ENCODE data around the gene GH1. TPM values are rescaled to one million over a fixed set of nuclear protein-coding genes. Genes with fewer than 3 reads are reported as not detected.

The GH1 gene
- total RNA-seq, 2 donors from 2014 or later = not detected

GRCh38 chr17:63940584-63940983, 21.9 kb upstream of the GH1 start:
- DNase-seq (no peak), ATAC-seq (replicated peaks in 1 of 2) (no peak)
- no peak overlapping the region for H3K27ac Mint-ChIP-seq
- H3K4me1 Mint-ChIP-seq (ENCODE audit: low read depth) = no peaks in the 10 kb centered on the region
- no peaks in the 10 kb centered on the region for H3K9me3 Mint-ChIP-seq
- H3K4me3 Mint-ChIP-seq = no peak overlapping the region
- no peaks in the 10 kb centered on the region for H3K36me3 Mint-ChIP-seq (ENCODE audit: insufficient read depth in 2 of 2)
- H3K27me3 Mint-ChIP-seq (ENCODE audit: low read depth) = no peaks in the 10 kb centered on the region

GRCh38 chr17:63939884-63940283, 21.2 kb upstream of the GH1 start:
- Mint-ChIP-seq H3K4me3 (no peak overlapping the region), H3K36me3 (ENCODE audit: insufficient read depth in 2 of 2) (no peaks in the 10 kb centered on the region), H3K9me3 (no peaks in the 10 kb centered on the region), H3K27me3 (ENCODE audit: low read depth) (no peaks in the 10 kb centered on the region), H3K27ac (no peak overlapping the region), H3K4me1 (ENCODE audit: low read depth) (no peaks in the 10 kb centered on the region)
- ATAC-seq (replicated peaks in 1 of 2) (no peak), DNase-seq (no peak)

GRCh38 chr17:63939401-63939800, 20.8 kb upstream of the GH1 start:
- no peak overlapping the region for H3K27ac Mint-ChIP-seq
- H3K9me3 Mint-ChIP-seq = no peaks in the 10 kb centered on the region
- ATAC-seq (replicated peaks in 1 of 2) (no peak), DNase-seq (no peak)
- H3K27me3 Mint-ChIP-seq (ENCODE audit: low read depth) = no peaks in the 10 kb centered on the region
- no peak overlapping the region for H3K4me3 Mint-ChIP-seq
- no peaks in the 10 kb centered on the region for H3K4me1 Mint-ChIP-seq (ENCODE audit: low read depth)
- H3K36me3 Mint-ChIP-seq (ENCODE audit: insufficient read depth in 2 of 2) = no peaks in the 10 kb centered on the region

- no peaks in the 10 kb centered on the region for H3K27me3 Mint-ChIP-seq (ENCODE audit: low read depth)
These were observed 19.3 kb upstream of the GH1 start for GRCh38 chr17:63937920-63938319.

GRCh38 chr17:63937319-63937718, 18.7 kb upstream of the GH1 start:
- no peaks in the 10 kb centered on the region for H3K36me3 Mint-ChIP-seq (ENCODE audit: insufficient read depth in 2 of 2)
- no peak overlapping the region for H3K4me3 Mint-ChIP-seq
- DNase-seq (no peak), ATAC-seq (replicated peaks in 1 of 2) (no peak)
- H3K27ac Mint-ChIP-seq = no peak overlapping the region
- no peaks in the 10 kb centered on the region for H3K9me3 Mint-ChIP-seq
- no peaks in the 10 kb centered on the region for H3K27me3 Mint-ChIP-seq (ENCODE audit: low read depth)
- peaks cover 5% of the 10 kb centered on the region for H3K4me1 Mint-ChIP-seq (ENCODE audit: low read depth)

More at GRCh38 chr17:63937920-63938319, 19.3 kb upstream of the GH1 start:
- H3K4me1 Mint-ChIP-seq (ENCODE audit: low read depth) = no peaks in the 10 kb centered on the region
- no peak for ATAC-seq (replicated peaks in 1 of 2)
- DNase-seq = no peak
- H3K36me3 Mint-ChIP-seq (ENCODE audit: insufficient read depth in 2 of 2) = no peaks in the 10 kb centered on the region
- no peak overlapping the region for H3K4me3 Mint-ChIP-seq
- no peaks in the 10 kb centered on the region for H3K9me3 Mint-ChIP-seq
- H3K27ac Mint-ChIP-seq = no peak overlapping the region

GRCh38 chr17:63934183-63935112, 15.8 kb upstream of the GH1 start:
- H3K27me3 Mint-ChIP-seq (ENCODE audit: low read depth) = no peaks in the 10 kb centered on the region
- no peak overlapping the region for H3K4me3 Mint-ChIP-seq
- ATAC-seq (replicated peaks in 1 of 2) (no peak), DNase-seq (no peak)
- H3K4me1 Mint-ChIP-seq (ENCODE audit: low read depth) = peaks cover 24% of the 10 kb centered on the region
- no peaks in the 10 kb centered on the region for H3K9me3 Mint-ChIP-seq
- H3K36me3 Mint-ChIP-seq (ENCODE audit: insufficient read depth in 2 of 2) = no peaks in the 10 kb centered on the region
- no peak overlapping the region for H3K27ac Mint-ChIP-seq

- no peak for ATAC-seq (replicated peaks in 1 of 2)
- H3K4me3 Mint-ChIP-seq = peak overlapping the region in 1 of 2 donors; percentile 84
- no peaks in the 10 kb centered on the region for H3K9me3 Mint-ChIP-seq
- H3K27me3 Mint-ChIP-seq (ENCODE audit: low read depth) = no peaks in the 10 kb centered on the region
- H3K27ac Mint-ChIP-seq = no peak overlapping the region
- no peaks in the 10 kb centered on the region for H3K36me3 Mint-ChIP-seq (ENCODE audit: insufficient read depth in 2 of 2)
- peaks cover 24% of the 10 kb centered on the region for H3K4me1 Mint-ChIP-seq (ENCODE audit: low read depth)
- DNase-seq = no peak
These were observed 15.0 kb upstream of the GH1 start for GRCh38 chr17:63933598-63933997.

- no peak for ATAC-seq (replicated peaks in 1 of 2)
These were observed 14.1 kb upstream of the GH1 start for GRCh38 chr17:63932721-63933120.

GRCh38 chr17:63931981-63932561, 13.4 kb upstream of the GH1 start, which contains the start of gene CD79B:
TSS of gene CD79B (minus strand) at chr17:63932331. CDS start at chr17:63932261, 70 bp downstream.
- H3K4me3 Mint-ChIP-seq = peak within 1 kb of the TSS; percentile 84 to 94
- no peaks in the 10 kb centered on the region for H3K36me3 Mint-ChIP-seq (ENCODE audit: insufficient read depth in 2 of 2)
- no peaks in the 10 kb centered on the region for H3K27me3 Mint-ChIP-seq (ENCODE audit: low read depth)
- H3K9me3 Mint-ChIP-seq = no peaks in the 10 kb centered on the region
- peak; percentile 60 to 61 for DNase-seq
- H3K4me1 Mint-ChIP-seq (ENCODE audit: low read depth) = peaks cover 24% of the 10 kb centered on the region
- ATAC-seq (replicated peaks in 1 of 2) = peak; percentile 78 to 81
- peak within 1 kb of the TSS; percentile 77 for H3K27ac Mint-ChIP-seq

More at GRCh38 chr17:63932721-63933120, 14.1 kb upstream of the GH1 start:
- DNase-seq = no peak
- Mint-ChIP-seq H3K36me3 (ENCODE audit: insufficient read depth in 2 of 2) (no peaks in the 10 kb centered on the region), H3K27me3 (ENCODE audit: low read depth) (no peaks in the 10 kb centered on the region), H3K27ac (peak overlapping the region; percentile 77), H3K9me3 (no peaks in the 10 kb centered on the region), H3K4me1 (ENCODE audit: low read depth) (peaks cover 24% of the 10 kb centered on the region), H3K4me3 (peak overlapping the region; percentile 84 to 94)

GRCh38 chr17:63930951-63931575, 12.4 kb upstream of the GH1 start:
- Mint-ChIP-seq H3K27ac (peak overlapping the region; percentile 43), H3K27me3 (ENCODE audit: low read depth) (no peaks in the 10 kb centered on the region), H3K4me1 (ENCODE audit: low read depth) (peaks cover 24% of the 10 kb centered on the region), H3K9me3 (no peaks in the 10 kb centered on the region), H3K4me3 (peak overlapping the region; percentile 84 to 94), H3K36me3 (ENCODE audit: insufficient read depth in 2 of 2) (no peaks in the 10 kb centered on the region)
- ATAC-seq (replicated peaks in 1 of 2) (peak; percentile 72 to 87), DNase-seq (peak; percentile 71 to 74)

- H3K4me3 Mint-ChIP-seq = peak overlapping the region in 1 of 2 donors; percentile 94
These were observed 11.5 kb upstream of the GH1 start for GRCh38 chr17:63929860-63930766.

GRCh38 chr17:63928966-63929695, 10.5 kb upstream of the GH1 start:
- no peak for ATAC-seq (replicated peaks in 1 of 2)
- H3K4me1 Mint-ChIP-seq (ENCODE audit: low read depth) = peaks cover 24% of the 10 kb centered on the region

More at GRCh38 chr17:63929860-63930766, 11.5 kb upstream of the GH1 start:
- H3K36me3 Mint-ChIP-seq (ENCODE audit: insufficient read depth in 2 of 2) = no peaks in the 10 kb centered on the region
- ATAC-seq (replicated peaks in 1 of 2) = no peak
- DNase-seq = no peak
- H3K27me3 Mint-ChIP-seq (ENCODE audit: low read depth) = no peaks in the 10 kb centered on the region
- H3K4me1 Mint-ChIP-seq (ENCODE audit: low read depth) = peaks cover 24% of the 10 kb centered on the region
- H3K27ac Mint-ChIP-seq = no peak overlapping the region
- H3K9me3 Mint-ChIP-seq = no peaks in the 10 kb centered on the region

More at GRCh38 chr17:63928966-63929695, 10.5 kb upstream of the GH1 start:
- Mint-ChIP-seq H3K36me3 (ENCODE audit: insufficient read depth in 2 of 2) (no peaks in the 10 kb centered on the region), H3K4me3 (peak overlapping the region in 1 of 2 donors; percentile 25), H3K27me3 (ENCODE audit: low read depth) (no peaks in the 10 kb centered on the region), H3K27ac (no peak overlapping the region), H3K9me3 (no peaks in the 10 kb centered on the region)
- no peak for DNase-seq

Measured in activated T-cell treated with anti-CD3 and anti-CD28 coated beads, Interleukin-2, amount 50 U/mL, for 72 hours (primary cell).